Ovary (tissue), 9 donors: ENCODE measurements around the gene MAPK6. TPM values are rescaled to one million over a fixed set of nuclear protein-coding genes. Genes with fewer than 3 reads are reported as not detected.
A peak's percentile ranks its signal among the peaks of the same experiment; 100 is the strongest.
"Not testable (repeated sequence)": the region's sequence is repeated elsewhere in the genome, so short reads cannot be mapped to it uniquely, and the experiment has no call there.

Source experiments
- DNase-seq, 5 donors: peaks; one replicate each; pipeline ENCODE4 v3.0.0-alpha.2; 2019 to 2020
- H3K27ac ChIP-seq, 2 donors: fragments of 200-600 bp; one replicate each; pipeline versions ENCODE4 v1.5.1 to v1.8.0; 2019 to 2022
- H3K27me3 ChIP-seq: fragments of 200-600 bp; one replicate; pipeline ENCODE4 v1.8.0; 2022
- H3K36me3 ChIP-seq: fragments of 200-600 bp; sonication (generic); one replicate; pipeline ENCODE4 v1.5.1; 2019
- H3K4me1 ChIP-seq: one replicate; pipeline ENCODE4 v1.8.1; 2013; ENCODE audit warnings: mild to moderate bottlenecking, moderate library complexity; ENCODE audit not compliant: insufficient read depth
- H3K4me3 ChIP-seq: fragments of 200-600 bp; sonication (generic); one replicate; pipeline ENCODE4 v1.5.1; 2017
- H3K9me3 ChIP-seq, 2 donors: fragments of 200-600 bp in 1 of 2; sonication (generic) in 1 of 2; one replicate each; pipeline versions ENCODE4 v1.5.1 to v1.8.1; 2013 to 2019; ENCODE audit warnings: mild to moderate bottlenecking in 1 of 2, moderate library complexity in 1 of 2
- EP300 ChIP-seq: sonication (generic); formaldehyde crosslinking; IDR thresholded peaks from one replicate; pipeline ENCODE4 v1.6.1; 2017; ENCODE audit warnings: antibody characterized with exemption
- POLR2A ChIP-seq: fragments of 450-650 bp; IDR thresholded peaks from one replicate; pipeline ENCODE4 v1.6.1; 2017; ENCODE audit warnings: antibody characterized with exemption, mild to moderate bottlenecking, moderate library complexity
- WGBS, 3 donors: extraction: QIAGEN DNeasy Blood & Tissue Kit in 1 of 3; methylation state at CpG; one replicate each; pipeline versions ENCODE4 v1.1.5 to v1.1.7; 2013 to 2017; 5-methylcytosine and 5-hydroxymethylcytosine counted together
- intact Hi-C, 4 donors: fragments of 100-400 bp; cut with DNase I; formaldehyde crosslinking; loops; one replicate each; pipeline versions ENCODE4 v1.11.0 to v1.15.1; 2022 to 2023
- polyA plus RNA-seq, 2 donors: library from polyadenylated mRNA; stranded (reverse); fragments of 200-250 nt in 1 of 2; fragments of 350-450 nt in 1 of 2; fragmentation: Illumina TruSeq in 1 of 2; extraction: RNeasy Lipid Tissue Mini Kit (QIAGEN cat#74804) in 1 of 2; gene quantifications; one replicate each; pipeline ENCODE4 v1.2.3, GENCODE V29; 2013 to 2014
- total RNA-seq, 7 donors: library from RNA; depleted of rRNA in 2 of 7; stranded (reverse); fragments of >200 nt in 2 of 7; fragmentation: NEBNext Ultra II Directional in 3 of 7; extraction: Animal tissue kit (Norgen Biotek cat#: 25700) in 3 of 7; gene quantifications; one replicate each; pipeline versions ENCODE4 v1.1.0 to v1.2.4, GENCODE V29; 2016 to 2023
- TF ChIP-seq, protein P1 (sequence below), 3 donors: fragments of 450-650 bp in 2 of 3; fragments of 200-600 bp in 1 of 3; IDR thresholded peaks; one replicate each; pipeline versions ENCODE4 v1.5.1 to v1.8.0; 2016 to 2022; ENCODE audit warnings: antibody characterized with exemption in 3 of 3, mild to moderate bottlenecking in 1 of 3
- donor health status: DM: no; HTN: no; CAD: no; lungs with moderate emphysema.
- donor health status: DM: no; HTN: no; CAD: no.
- donor health status: Bipolar disorder and iron deficiency.
- donor health status: DM: yes; HTN: yes; CAD: no.
- donor health status: DM: no; HTN: no; CAD: no.
- donor health status: DM: yes; HTN: yes; CAD: no.

MAPK6 gene
- total and polyA plus RNA-seq, 9 donors: 5.9 to 24.5 (median 19.8) TPM

DNA sequence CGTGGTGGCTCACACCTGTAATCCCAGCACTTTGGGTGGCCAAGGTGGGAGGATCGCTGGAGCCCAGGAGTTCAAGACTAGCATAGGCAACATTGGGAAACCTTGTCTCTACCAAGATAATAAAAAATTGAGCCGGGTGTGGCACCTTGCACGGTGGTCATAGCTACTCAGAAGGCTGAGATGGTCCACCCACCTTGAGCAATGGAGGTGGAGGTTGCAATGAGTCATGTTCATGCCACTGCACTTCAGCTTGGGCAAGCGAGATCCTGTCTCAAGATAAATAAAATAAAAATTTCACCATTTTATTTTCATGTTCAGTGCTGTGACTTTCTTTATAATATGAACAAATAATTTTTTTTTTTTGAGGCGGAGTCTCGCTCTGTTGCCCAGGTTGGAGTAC lies 12.5 kb downstream of the MAPK6 start:
- Histone ChIP-seq H3K4me3 (no peak overlapping the region), H3K36me3 (no peaks in the 10 kb centered on the region), H3K9me3 (no peaks in the 10 kb centered on the region), H3K27ac (no peak overlapping the region), H3K27me3 (no peaks in the 10 kb centered on the region), H3K4me1 (no peaks in the 10 kb centered on the region)
- DNase-seq: no peak
- WGBS, 3 donors: 93 to 98% (median 96%) methylated on average over 7 of the region's 7 CpGs
- TF ChIP-seq EP300: no peak
- TF ChIP-seq POLR2A: no peak
- TF ChIP-seq, protein P1, sequence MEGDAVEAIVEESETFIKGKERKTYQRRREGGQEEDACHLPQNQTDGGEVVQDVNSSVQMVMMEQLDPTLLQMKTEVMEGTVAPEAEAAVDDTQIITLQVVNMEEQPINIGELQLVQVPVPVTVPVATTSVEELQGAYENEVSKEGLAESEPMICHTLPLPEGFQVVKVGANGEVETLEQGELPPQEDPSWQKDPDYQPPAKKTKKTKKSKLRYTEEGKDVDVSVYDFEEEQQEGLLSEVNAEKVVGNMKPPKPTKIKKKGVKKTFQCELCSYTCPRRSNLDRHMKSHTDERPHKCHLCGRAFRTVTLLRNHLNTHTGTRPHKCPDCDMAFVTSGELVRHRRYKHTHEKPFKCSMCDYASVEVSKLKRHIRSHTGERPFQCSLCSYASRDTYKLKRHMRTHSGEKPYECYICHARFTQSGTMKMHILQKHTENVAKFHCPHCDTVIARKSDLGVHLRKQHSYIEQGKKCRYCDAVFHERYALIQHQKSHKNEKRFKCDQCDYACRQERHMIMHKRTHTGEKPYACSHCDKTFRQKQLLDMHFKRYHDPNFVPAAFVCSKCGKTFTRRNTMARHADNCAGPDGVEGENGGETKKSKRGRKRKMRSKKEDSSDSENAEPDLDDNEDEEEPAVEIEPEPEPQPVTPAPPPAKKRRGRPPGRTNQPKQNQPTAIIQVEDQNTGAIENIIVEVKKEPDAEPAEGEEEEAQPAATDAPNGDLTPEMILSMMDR (IDR thresholded peaks at IDR 0.05): no peak
- intact Hi-C loops: no loop called here

DNA sequence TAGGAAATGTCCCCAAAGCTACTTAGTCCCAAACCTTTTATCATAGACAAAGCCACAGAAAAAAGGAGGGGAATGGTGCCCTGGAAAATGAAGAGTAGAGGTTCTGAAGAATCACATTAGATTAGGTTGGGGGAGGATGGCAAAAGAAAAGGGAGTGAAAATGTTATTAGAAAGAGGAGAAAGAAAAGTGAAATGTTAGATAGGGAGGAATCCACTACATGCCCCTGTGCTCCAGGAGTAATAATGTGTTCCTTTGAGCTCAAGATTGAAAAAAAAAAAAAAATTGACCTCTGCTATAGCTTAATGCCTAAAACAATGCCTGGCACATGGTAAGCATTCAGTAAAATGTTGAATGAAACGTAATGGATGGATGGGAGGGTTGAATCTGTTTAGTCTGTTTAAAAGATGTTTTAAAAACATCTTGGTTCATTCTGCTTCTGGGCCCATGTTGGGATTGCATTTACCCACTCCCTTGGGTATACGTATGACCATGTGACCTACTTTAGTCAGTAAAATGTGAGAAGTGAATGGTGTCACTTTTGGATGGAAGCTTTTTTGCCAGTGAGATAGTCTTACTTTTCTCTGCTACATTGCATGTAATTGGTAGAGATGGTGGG lies 19.0 kb downstream of the MAPK6 start:
- no peak overlapping the region for H3K4me3 ChIP-seq
- TF ChIP-seq, protein P1 (IDR thresholded peaks at IDR 0.05): no peak
- TF ChIP-seq POLR2A: no peak
- TF ChIP-seq EP300: no peak
- no peaks in the 10 kb centered on the region for H3K9me3 ChIP-seq
- no peak overlapping the region for H3K27ac ChIP-seq
- peaks cover 17% of the 10 kb centered on the region for H3K4me1 ChIP-seq
- no peaks in the 10 kb centered on the region for H3K27me3 ChIP-seq
- no peak for DNase-seq
- 32 to 54% (median 54%) methylated on average over 2 of the region's 2 CpGs for WGBS, 3 donors
- no peaks in the 10 kb centered on the region for H3K36me3 ChIP-seq
- intact Hi-C loops: no loop called here

DNA sequence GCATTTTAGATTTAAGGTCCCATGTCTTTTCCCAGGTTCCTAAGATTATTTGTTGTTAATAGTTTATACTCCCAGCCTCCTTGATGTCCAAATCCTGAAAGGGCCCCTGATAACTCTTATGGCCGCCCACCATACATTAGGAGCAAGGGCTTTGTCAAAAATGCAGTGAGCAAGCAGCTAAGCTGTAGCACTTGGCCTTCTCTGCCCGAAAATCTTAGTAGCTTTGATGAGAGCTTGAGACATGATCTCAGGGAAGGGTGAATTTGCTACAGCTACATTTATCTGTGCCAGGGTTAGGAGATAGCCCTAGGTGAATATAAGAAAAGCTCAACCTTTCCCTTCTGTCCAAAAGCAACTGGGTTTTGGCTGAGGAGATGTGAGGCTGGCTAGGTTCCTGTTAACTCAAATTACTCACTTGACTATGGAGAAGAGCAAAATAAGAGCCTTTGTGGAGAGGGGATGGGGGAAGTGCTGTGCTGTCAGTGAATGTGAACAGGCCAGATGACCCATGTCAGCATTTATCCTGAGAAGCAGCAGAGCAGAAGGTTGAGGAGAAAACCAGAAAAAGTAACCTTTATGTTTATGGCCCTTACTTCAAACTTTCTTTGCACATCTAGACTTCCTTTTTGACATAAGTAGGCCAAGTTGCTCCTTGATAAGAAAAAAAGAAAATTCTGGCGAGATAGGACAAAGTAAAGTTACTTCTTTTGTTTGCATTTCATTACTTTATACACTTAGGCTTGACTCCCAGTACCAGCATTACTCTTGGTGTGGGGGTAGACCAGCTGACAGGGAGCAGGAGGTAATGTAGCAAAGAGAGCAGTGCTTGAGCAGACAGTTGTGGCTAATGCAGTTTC lies 21.1 kb downstream of the MAPK6 start:
- intact Hi-C loops: no loop called here
- no peaks in the 10 kb centered on the region for H3K9me3 ChIP-seq
- no peaks in the 10 kb centered on the region for H3K27me3 ChIP-seq
- peak in 1 of 5 donors; percentile 25 for DNase-seq
- H3K36me3 ChIP-seq: no peaks in the 10 kb centered on the region
- peak overlapping the region in 1 of 2 donors; percentile 36 for H3K27ac ChIP-seq
- H3K4me1 ChIP-seq: peaks cover 17% of the 10 kb centered on the region
- WGBS, 3 donors: 39 to 43% (median 43%) methylated on average over 3 of the region's 3 CpGs
- TF ChIP-seq EP300: no peak
- no peak for TF ChIP-seq POLR2A
- TF ChIP-seq, protein P1 (IDR thresholded peaks at IDR 0.05): no peak
- no peak overlapping the region for H3K4me3 ChIP-seq

DNA sequence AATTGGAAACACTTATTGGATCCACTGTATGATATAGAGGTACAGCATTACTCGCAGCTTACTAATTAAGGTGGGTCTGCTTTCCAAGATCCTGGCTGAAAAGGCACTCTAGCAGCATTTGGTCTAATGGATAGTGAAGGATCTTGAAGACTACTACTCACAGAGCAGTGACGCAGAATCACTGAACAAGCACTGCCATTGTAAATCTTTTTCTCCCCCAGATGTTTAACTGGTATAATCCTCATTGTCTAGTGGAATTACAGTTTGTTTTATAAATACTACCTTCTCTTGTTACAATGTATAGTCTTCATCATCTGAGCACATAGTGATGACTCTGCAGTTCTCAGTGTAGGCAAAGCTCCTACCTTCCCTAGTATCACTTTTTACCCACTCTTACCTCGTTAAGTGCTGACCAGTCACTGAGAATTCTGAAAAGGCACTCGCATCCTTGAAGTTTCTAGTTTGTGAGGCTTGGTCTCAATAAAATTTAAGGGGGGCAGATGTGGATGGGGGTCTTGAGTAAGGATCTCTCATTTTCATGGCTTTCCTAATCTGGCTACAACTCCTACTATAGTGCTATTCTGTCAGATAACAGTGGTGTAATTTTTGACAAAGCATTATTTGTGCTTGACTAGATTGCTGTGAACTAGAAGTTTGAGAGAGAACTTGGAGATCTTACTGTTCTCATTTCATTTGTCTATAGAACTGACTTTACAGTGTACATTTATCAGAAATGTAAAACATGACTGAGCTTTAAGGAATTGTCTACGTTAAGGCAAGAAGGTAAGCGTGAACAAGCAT lies 23.2 kb downstream of the MAPK6 start:
- 85 to 91% (median 88%) methylated on average over 6 of the region's 6 CpGs for WGBS, 3 donors
- no peaks in the 10 kb centered on the region for H3K36me3 ChIP-seq
- H3K4me1 ChIP-seq: peaks cover 17% of the 10 kb centered on the region
- no peaks in the 10 kb centered on the region for H3K9me3 ChIP-seq
- no peak overlapping the region for H3K27ac ChIP-seq
- TF ChIP-seq, protein P1 (IDR thresholded peaks at IDR 0.05): no peak
- TF ChIP-seq EP300 (no peak), POLR2A (no peak)
- no peak overlapping the region for H3K4me3 ChIP-seq
- H3K27me3 ChIP-seq: no peaks in the 10 kb centered on the region
- intact Hi-C loops: no loop called here
- DNase-seq: no peak

- H3K4me1 ChIP-seq: not testable (repeated sequence)
These were observed 26.8 kb downstream of the MAPK6 start for GRCh38 chr15:52045795-52046298.

GRCh38 chr15:52046552-52046951 lies 27.5 kb downstream of the MAPK6 start:
- WGBS, 3 donors: 17 to 45% (median 25%) methylated on average over 5 of the region's 5 CpGs
- H3K36me3 ChIP-seq, H3K27me3 ChIP-seq, H3K4me1 ChIP-seq, H3K4me3 ChIP-seq, H3K27ac ChIP-seq, H3K9me3 ChIP-seq, intact Hi-C loops: not testable (repeated sequence)
- DNase-seq: peak in 1 of 5 donors; percentile 52

More at GRCh38 chr15:52045795-52046298, 26.8 kb downstream of the MAPK6 start:
- H3K36me3 ChIP-seq, DNase-seq, H3K4me3 ChIP-seq, H3K9me3 ChIP-seq, intact Hi-C loops, H3K27me3 ChIP-seq, H3K27ac ChIP-seq: not testable (repeated sequence)
- WGBS, 3 donors: 63 to 77% (median 71%) methylated on average over 8 of the region's 8 CpGs
